Loucy (cell line): ENCODE results near the gene STPG4.

Experiments
- H2AFZ ChIP-seq: fragments of 200-600 bp; sonication (generic); 2 replicates; pipeline ENCODE4 v1.6.0; 2016; ENCODE audit warnings: antibody characterized with exemption, mild to moderate bottlenecking, low read length, moderate library complexity
- H3F3A ChIP-seq: fragments of 200-600 bp; 2 replicates; pipeline ENCODE4 v1.6.0; 2016; ENCODE audit warnings: antibody characterized with exemption, low read depth, mild to moderate bottlenecking
- H3K27me3 ChIP-seq: fragments of 200-600 bp; sonication (generic); 2 replicates; pipeline ENCODE4 v1.6.1; 2014; ENCODE audit warnings: low read length, mild to moderate bottlenecking; ENCODE audit not compliant: insufficient read depth, poor library complexity, severe bottlenecking
- H3K36me3 ChIP-seq: fragments of 200-600 bp; sonication (generic); 2 replicates; pipeline ENCODE4 v1.6.1; 2016; ENCODE audit warnings: low read length; ENCODE audit not compliant: insufficient read depth
- H3K4me1 ChIP-seq: fragments of 200-600 bp; sonication (generic); 2 replicates; pipeline ENCODE4 v1.5.1; 2014; ENCODE audit warnings: low read length, mild to moderate bottlenecking; ENCODE audit not compliant: insufficient read depth, poor library complexity, severe bottlenecking
- H3K4me2 ChIP-seq: fragments of 200-600 bp; sonication (generic); 2 replicates; pipeline ENCODE4 v1.6.0; 2014; ENCODE audit warnings: antibody characterized with exemption, low read length, low read depth, mild to moderate bottlenecking; ENCODE audit not compliant: poor library complexity, severe bottlenecking
- H3K4me3 ChIP-seq: fragments of 200-600 bp; sonication (generic); 2 replicates; pipeline ENCODE4 v1.5.1; 2014; ENCODE audit warnings: low read length, mild to moderate bottlenecking, mixed read lengths; ENCODE audit not compliant: poor library complexity, severe bottlenecking
- H3K79me2 ChIP-seq: fragments of 200-600 bp; sonication (generic); 2 replicates; pipeline ENCODE4 v1.6.1; 2014; ENCODE audit warnings: low read length; ENCODE audit not compliant: insufficient read depth
- H3K9ac ChIP-seq: fragments of 200-600 bp; sonication (generic); 2 replicates; pipeline ENCODE4 v1.6.0; 2014; ENCODE audit warnings: mild to moderate bottlenecking, low read depth, low read length, moderate library complexity; ENCODE audit not compliant: poor library complexity, severe bottlenecking
- H3K9me2 ChIP-seq: fragments of 200-600 bp; sonication (generic); replicated peaks from 2 replicates; pipeline ENCODE4 v1.6.1; 2016; ENCODE audit warnings: low read depth, low read length, mixed read lengths
- H3K9me3 ChIP-seq: fragments of 200-600 bp; sonication (generic); 2 replicates; pipeline ENCODE4 v1.6.1; 2014; ENCODE audit warnings: mild to moderate bottlenecking, antibody characterized with exemption, low read length, low read depth; ENCODE audit not compliant: insufficient read depth
- H4K20me1 ChIP-seq: fragments of 200-600 bp; sonication (generic); 2 replicates; pipeline ENCODE4 v1.6.0; 2014; ENCODE audit warnings: antibody characterized with exemption, low read length, mild to moderate bottlenecking; ENCODE audit not compliant: insufficient read depth, poor library complexity, severe bottlenecking
- EZH2phosphoT487 ChIP-seq: fragments of 200-600 bp; IDR thresholded peaks from 2 replicates; pipeline ENCODE4 v1.6.1; 2018; ENCODE audit warnings: antibody characterized with exemption, mild to moderate bottlenecking, moderate library complexity, borderline replicate concordance
- TF ChIP-seq, protein P1 (sequence below): fragments of 200-600 bp; sonication (generic); conservative IDR thresholded peaks from 2 replicates; pipeline ENCODE4 v1.5.1; 2014; ENCODE audit warnings: mild to moderate bottlenecking, antibody characterized with exemption, low read length

STPG4 gene

DNA sequence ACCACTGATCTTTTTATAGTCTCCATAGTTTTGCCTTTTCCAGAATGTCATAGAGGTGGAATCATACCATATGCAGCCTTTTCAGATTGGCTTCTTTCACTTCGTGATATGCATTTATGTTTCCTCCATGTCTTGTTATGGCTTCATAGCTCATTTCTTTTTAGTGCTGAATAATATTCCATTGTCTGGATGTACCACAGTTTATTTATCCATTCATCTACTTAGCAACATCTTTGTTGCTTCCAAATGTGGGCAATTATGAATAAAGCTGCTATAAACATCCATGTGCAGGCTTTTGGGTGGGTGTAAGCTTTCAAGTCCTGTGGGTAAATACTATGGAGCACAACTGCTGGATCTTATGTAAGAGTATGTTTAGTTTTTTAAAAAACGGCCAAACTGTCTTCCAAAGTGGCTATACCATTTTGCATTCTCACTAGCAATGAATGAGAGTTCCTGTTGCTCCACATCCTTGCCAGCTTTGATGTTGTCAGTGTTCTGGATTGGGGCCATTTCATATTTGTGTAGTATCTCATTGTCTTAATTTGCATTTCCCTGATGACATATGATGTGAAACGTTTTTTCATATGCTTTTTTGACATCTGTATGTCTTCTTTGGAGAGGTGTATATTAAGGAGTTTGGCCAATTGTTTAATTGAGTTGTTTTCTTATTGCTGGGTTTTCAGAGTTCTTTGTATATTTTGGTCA, 20.6 kb downstream of the STPG4 start:
- Histone ChIP-seq H3K9me3 (no peaks in the 10 kb centered on the region; the same call in 1 of the 2 replicates), H3K9me2 (no peaks in the 10 kb centered on the region), H3K4me3 (no peak overlapping the region), H3K36me3 (no peaks in the 10 kb centered on the region), H3K9ac (no peak overlapping the region), H3F3A (no peaks in the 10 kb centered on the region), H3K4me1 (no peaks in the 10 kb centered on the region), H3K27me3 (no peaks in the 10 kb centered on the region), H2AFZ (no peak overlapping the region), H3K79me2 (no peaks in the 10 kb centered on the region), H3K4me2 (no peak overlapping the region), H4K20me1 (no peaks in the 10 kb centered on the region)
- TF ChIP-seq EZH2phosphoT487 = no peak
- TF ChIP-seq, protein P1, sequence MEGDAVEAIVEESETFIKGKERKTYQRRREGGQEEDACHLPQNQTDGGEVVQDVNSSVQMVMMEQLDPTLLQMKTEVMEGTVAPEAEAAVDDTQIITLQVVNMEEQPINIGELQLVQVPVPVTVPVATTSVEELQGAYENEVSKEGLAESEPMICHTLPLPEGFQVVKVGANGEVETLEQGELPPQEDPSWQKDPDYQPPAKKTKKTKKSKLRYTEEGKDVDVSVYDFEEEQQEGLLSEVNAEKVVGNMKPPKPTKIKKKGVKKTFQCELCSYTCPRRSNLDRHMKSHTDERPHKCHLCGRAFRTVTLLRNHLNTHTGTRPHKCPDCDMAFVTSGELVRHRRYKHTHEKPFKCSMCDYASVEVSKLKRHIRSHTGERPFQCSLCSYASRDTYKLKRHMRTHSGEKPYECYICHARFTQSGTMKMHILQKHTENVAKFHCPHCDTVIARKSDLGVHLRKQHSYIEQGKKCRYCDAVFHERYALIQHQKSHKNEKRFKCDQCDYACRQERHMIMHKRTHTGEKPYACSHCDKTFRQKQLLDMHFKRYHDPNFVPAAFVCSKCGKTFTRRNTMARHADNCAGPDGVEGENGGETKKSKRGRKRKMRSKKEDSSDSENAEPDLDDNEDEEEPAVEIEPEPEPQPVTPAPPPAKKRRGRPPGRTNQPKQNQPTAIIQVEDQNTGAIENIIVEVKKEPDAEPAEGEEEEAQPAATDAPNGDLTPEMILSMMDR = no peak

DNA sequence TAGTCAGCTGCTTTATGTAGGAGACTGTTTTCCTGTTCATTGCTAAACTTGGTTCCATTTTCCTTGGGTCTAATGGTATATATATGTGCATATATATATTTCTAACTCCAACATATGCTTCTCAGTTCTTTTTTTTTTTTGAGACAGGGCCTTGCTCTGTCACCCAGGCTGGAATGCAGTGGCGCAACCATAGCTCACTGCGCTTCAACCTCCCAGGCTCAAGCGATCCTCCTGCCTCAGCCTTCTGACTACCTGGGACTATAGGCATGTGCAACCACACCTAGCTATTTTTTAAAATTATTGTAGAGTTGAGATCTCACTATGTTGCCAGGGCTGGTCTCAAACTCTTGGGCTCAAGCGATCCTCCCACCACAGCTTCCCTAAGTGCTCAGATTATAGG, 22.1 kb downstream of the STPG4 start:
- H2AFZ ChIP-seq = no peak overlapping the region
- TF ChIP-seq EZH2phosphoT487 = no peak
- TF ChIP-seq, protein P1 = no peak
- no peak overlapping the region for H3K9ac ChIP-seq
- no peak overlapping the region for H3K4me2 ChIP-seq
- H3F3A ChIP-seq = no peaks in the 10 kb centered on the region
- no peaks in the 10 kb centered on the region for H3K27me3 ChIP-seq
- no peaks in the 10 kb centered on the region for H3K9me2 ChIP-seq
- H3K79me2 ChIP-seq = no peaks in the 10 kb centered on the region
- H3K4me1 ChIP-seq = no peaks in the 10 kb centered on the region
- no peaks in the 10 kb centered on the region; the same call in 1 of the 2 replicates for H3K9me3 ChIP-seq
- no peaks in the 10 kb centered on the region for H4K20me1 ChIP-seq
- H3K36me3 ChIP-seq = no peaks in the 10 kb centered on the region
- H3K4me3 ChIP-seq = no peak overlapping the region

DNA sequence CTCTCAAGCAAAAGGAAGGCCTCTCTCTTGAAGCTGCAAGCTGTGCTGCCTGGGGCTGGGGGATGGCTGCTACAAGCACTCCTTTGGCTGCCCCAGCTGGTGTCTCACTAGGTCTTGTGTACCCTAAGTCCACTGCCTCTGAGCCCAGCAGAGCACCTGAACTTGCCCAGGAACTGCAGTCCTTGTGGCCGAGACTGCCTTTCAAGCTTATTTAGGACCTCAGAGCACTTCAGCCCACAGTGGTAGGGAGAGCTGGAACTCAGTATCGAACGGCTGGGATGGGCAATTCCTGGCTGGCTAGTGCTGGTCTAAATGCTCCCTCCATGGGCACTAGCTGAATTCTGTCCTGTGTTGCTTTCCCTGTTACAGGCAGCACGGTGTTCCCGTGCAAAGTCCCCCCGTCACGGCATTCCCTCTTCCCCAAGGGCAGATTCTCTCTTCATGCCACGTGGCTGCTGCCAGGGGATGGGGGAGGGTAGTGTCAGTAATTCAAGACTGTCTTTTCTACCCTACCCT, 25.9 kb downstream of the STPG4 start:
- Histone ChIP-seq H3K79me2 (no peaks in the 10 kb centered on the region), H2AFZ (no peak overlapping the region), H3K4me1 (no peaks in the 10 kb centered on the region), H4K20me1 (no peaks in the 10 kb centered on the region), H3F3A (no peaks in the 10 kb centered on the region), H3K9ac (no peak overlapping the region), H3K27me3 (no peaks in the 10 kb centered on the region), H3K9me3 (no peaks in the 10 kb centered on the region), H3K4me2 (no peak overlapping the region), H3K4me3 (no peak overlapping the region), H3K9me2 (no peaks in the 10 kb centered on the region), H3K36me3 (no peaks in the 10 kb centered on the region)
- TF ChIP-seq EZH2phosphoT487 = no peak

DNA sequence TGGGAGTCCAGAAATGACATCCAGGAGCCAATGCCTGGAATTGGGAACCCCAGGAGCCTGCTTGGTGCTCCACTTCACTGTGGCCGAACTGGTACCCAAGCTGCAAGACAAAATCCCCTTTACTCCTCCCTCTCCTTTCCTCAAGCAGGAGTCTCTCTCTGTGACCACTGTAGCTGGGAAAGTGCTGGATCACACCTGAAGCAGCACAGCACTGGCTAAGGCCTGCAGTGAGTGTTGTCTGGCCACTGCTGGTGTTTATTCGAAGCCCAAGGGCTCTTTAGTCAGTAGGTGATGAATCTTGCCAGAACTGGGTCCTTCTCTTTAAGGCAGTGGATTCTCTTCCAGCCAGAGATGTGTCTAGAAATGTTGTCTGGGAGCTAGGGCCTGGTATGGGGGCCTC, 26.4 kb downstream of the STPG4 start:
- no peaks in the 10 kb centered on the region for H3K9me3 ChIP-seq
- no peak overlapping the region for H2AFZ ChIP-seq
- H3F3A ChIP-seq = no peaks in the 10 kb centered on the region
- TF ChIP-seq, protein P1 = no peak
- no peak for TF ChIP-seq EZH2phosphoT487
- no peak overlapping the region for H3K4me2 ChIP-seq
- H3K4me1 ChIP-seq = no peaks in the 10 kb centered on the region
- H3K4me3 ChIP-seq = no peak overlapping the region
- H3K79me2 ChIP-seq = no peaks in the 10 kb centered on the region
- no peak overlapping the region for H3K9ac ChIP-seq
- no peaks in the 10 kb centered on the region for H4K20me1 ChIP-seq
- no peaks in the 10 kb centered on the region for H3K9me2 ChIP-seq
- H3K27me3 ChIP-seq = no peaks in the 10 kb centered on the region
- H3K36me3 ChIP-seq = no peaks in the 10 kb centered on the region
